GM12878 (cell line): ENCODE results near the gene NCBP3. TPM values are rescaled to one million over a fixed set of nuclear protein-coding genes. Genes with fewer than 3 reads are reported as not detected.

ENCODE experiments used
- BRCA1 ChIP-seq: IDR thresholded peaks from 2 replicates; pipeline ENCODE4 v1.6.1; 2011; ENCODE audit warnings: low read depth, low read length, improper control_type of control experiment
- CBFB ChIP-seq: IDR thresholded peaks from 2 replicates; pipeline ENCODE4 v1.6.1; 2016; ENCODE audit warnings: antibody characterized with exemption, low read depth
- CEBPZ ChIP-seq: fragments of 150-350 bp; IDR thresholded peaks from 2 replicates; pipeline ENCODE4 v1.6.1; 2016; ENCODE audit warnings: low read depth, low read length
- CTCF ChIP-seq, 3 experiments: IDR thresholded peaks in 2 of 3; conservative IDR thresholded peaks in 1 of 3; 2 replicates each; pipeline ENCODE4 v1.5.1; 2011; ENCODE audit warnings: low read depth in 3 of 3, low read length in 3 of 3, mild to moderate bottlenecking in 3 of 3, control low read depth in 2 of 3, moderate library complexity in 2 of 3, inconsistent platforms in 1 of 3, mixed read lengths in 1 of 3; ENCODE audit not compliant: control insufficient read depth in 2 of 3, insufficient read depth in 1 of 3; ENCODE audit errors: extremely low read depth in 1 of 3
- ELK1 ChIP-seq: IDR thresholded peaks from 2 replicates; pipeline ENCODE4 v1.6.1; 2012; ENCODE audit warnings: low read depth, low read length, improper control_type of control experiment
- ESRRA ChIP-seq: IDR thresholded peaks from 2 replicates; pipeline ENCODE4 v1.6.1; 2012; ENCODE audit warnings: mild to moderate bottlenecking, low read length, improper control_type of control experiment
- GATAD2B ChIP-seq: fragments of 450-650 bp; conservative IDR thresholded peaks from 2 replicates; pipeline ENCODE4 v1.6.1; 2017; ENCODE audit warnings: low read depth, mild to moderate bottlenecking, moderate library complexity
- IRF5 ChIP-seq: fragments of 450-650 bp; IDR thresholded peaks from 2 replicates; pipeline ENCODE4 v1.6.1; 2017; ENCODE audit warnings: borderline replicate concordance
- LARP7 ChIP-seq: fragments of 450-650 bp; IDR thresholded peaks from 2 replicates; pipeline ENCODE4 v1.6.1; 2017; ENCODE audit warnings: mild to moderate bottlenecking
- MAX ChIP-seq: IDR thresholded peaks from 2 replicates; pipeline ENCODE4 v1.6.1; 2012; ENCODE audit warnings: low read depth, low read length, improper control_type of control experiment
- MEF2A ChIP-seq: IDR thresholded peaks from 2 replicates; pipeline ENCODE4 v1.6.1; 2011; ENCODE audit warnings: low read depth, mild to moderate bottlenecking, low read length, moderate library complexity; ENCODE audit not compliant: insufficient read depth
- MTA2 ChIP-seq: fragments of 450-650 bp; IDR thresholded peaks from 2 replicates; pipeline ENCODE4 v1.6.1; 2016; ENCODE audit warnings: low read depth, mild to moderate bottlenecking, moderate library complexity
- MTA3 ChIP-seq: IDR thresholded peaks from 2 replicates; pipeline ENCODE4 v1.6.1; 2012; ENCODE audit warnings: low read length, inconsistent platforms, borderline replicate concordance
- POU2F2 ChIP-seq: IDR thresholded peaks from 3 replicates; pipeline ENCODE4 v1.6.1; 2011; ENCODE audit warnings: low read depth, mild to moderate bottlenecking, low read length, borderline replicate concordance
- RAD21 ChIP-seq: IDR thresholded peaks from 2 replicates; pipeline ENCODE4 v1.6.1; 2011; ENCODE audit warnings: mild to moderate bottlenecking, low read depth, low read length, moderate library complexity; ENCODE audit not compliant: insufficient read depth
- RCOR1 ChIP-seq: conservative IDR thresholded peaks from 2 replicates; pipeline ENCODE4 v1.6.1; 2012; ENCODE audit warnings: low read depth, low read length, improper control_type of control experiment
- RUNX3 ChIP-seq: IDR thresholded peaks from 2 replicates; pipeline ENCODE4 v1.6.1; 2012; ENCODE audit warnings: low read length, inconsistent platforms
- SIX5 ChIP-seq: IDR thresholded peaks from 2 replicates; pipeline ENCODE4 v1.6.1; 2011; ENCODE audit warnings: mild to moderate bottlenecking, low read depth, low read length, moderate library complexity; ENCODE audit not compliant: severe bottlenecking
- TARDBP ChIP-seq: IDR thresholded peaks from 2 replicates; pipeline ENCODE4 v1.6.1; 2016; ENCODE audit warnings: borderline replicate concordance
- ZBED1 ChIP-seq: IDR thresholded peaks from 2 replicates; pipeline ENCODE4 v1.6.1; 2016; ENCODE audit warnings: borderline replicate concordance
- ZNF384 ChIP-seq: IDR thresholded peaks from 2 replicates; pipeline ENCODE4 v1.6.1; 2012; ENCODE audit warnings: low read depth, mild to moderate bottlenecking, low read length, improper control_type of control experiment, borderline replicate concordance
- ZSCAN29 ChIP-seq: fragments of 450-650 bp; IDR thresholded peaks from 2 replicates; pipeline ENCODE4 v1.6.1; 2017; ENCODE audit warnings: mild to moderate bottlenecking, moderate library complexity
- polyA plus RNA-seq, 11 experiments: library from polyadenylated mRNA; depleted of rRNA in 4 of 11; unstranded in 6 of 11; stranded (reverse) in 5 of 11; fragments of >200 nt; fragmentation: Nextera tagmentation in 4 of 11; fragmentation: Illumina TruSeq in 1 of 11; extraction: Ambion mirVana in 4 of 11; extraction: Trizol in 1 of 11; gene quantifications; 1 replicate in 1 of 11; 2 replicates in 10 of 11; pipeline versions ENCODE4 v1.2.1 to v1.2.3, GENCODE V29; 2011 to 2016; ENCODE audit warnings: inconsistent platforms in 2 of 11, missing spikeins in 2 of 11, low read depth in 1 of 11
- total RNA-seq, 4 experiments: library from RNA; depleted of rRNA in 3 of 4; stranded (reverse); fragments of >200 nt in 3 of 4; fragmentation: Illumina TruSeq in 1 of 4; extraction: Trizol in 1 of 4; gene quantifications; 2 replicates each; pipeline versions ENCODE4 v1.2.1 to v1.2.3, GENCODE V29; 2013 to 2021

Gene NCBP3
- total and polyA plus RNA-seq, 10 of the 15 experiments (the other 5 are each of a cell fraction or from before 2014, with no cell fraction given) = 5.2 to 32.0 (median 23.2) TPM

- TF ChIP-seq GATAD2B (peak; percentile 55; the same call in 1 of the 2 replicates), ZNF384 (no peak), ELK1 (no peak), LARP7 (no peak), ESRRA (no peak), CEBPZ (no peak), ZBED1 (peak; percentile 71; the same call in 1 of the 2 replicates), MTA2 (peak; percentile 92), SIX5 (no peak), IRF5 (no peak), BRCA1 (no peak), MAX (peak; percentile 59; the same call in 1 of the 2 replicates), RUNX3 (peak; percentile 97), RCOR1 (no peak), TARDBP (peak; percentile 25; the same call in 1 of the 2 replicates), RAD21 (no peak), CBFB (peak; percentile 96), POU2F2 (peak; percentile 84; the same call in 1 of the 3 replicates), CTCF (IDR thresholded peaks at IDR 0.05 in 2 of 3, conservative IDR thresholded peaks at IDR 0.05 in 1 of 3; ENCODE audit: control insufficient read depth in 2 of 3, extremely low read depth in 1 of 3, insufficient read depth in 1 of 3, low read depth in 3 of 3, low read length in 3 of 3) (no peak), ZSCAN29 (no peak), MEF2A (0 out of 2 replicates have a peak, but pooled peaks have one; percentile 78), MTA3 (peak; percentile 82; the same call in 1 of the 2 replicates)
These were observed 49.8 kb downstream of the NCBP3 start (continued) for GRCh38 chr17:3796110-3796821.
